IMR-90 (cell line): ENCODE measurements around the gene REPS1. TPM values are rescaled to one million over a fixed set of nuclear protein-coding genes. Genes with fewer than 3 reads are reported as not detected.

Experiments
- ATAC-seq: fragments of 200-7000 bp; cut with Tn5 transposase; 2 replicates; pipeline ENCODE4 v1.9.1; 2020; ENCODE audit warnings: low read depth, mild to moderate bottlenecking, moderate library complexity
- BruUV-seq: library from RNA; stranded (reverse); fragments of 400-500 nt; replicated peaks from 2 replicates; lab custom pipeline; 2021; lab: Mats Ljungman, UMichigan
- CTCF ChIA-PET: fragments of 300-600 bp; formaldehyde crosslinking; extraction: SDS; loops from one replicate; lab custom pipeline; 2021; ENCODE audit warnings: antibody characterized with exemption; lab: Yijun Ruan, JAX
- POLR2A ChIA-PET: fragments of 300-600 bp; sonication (Branson Sonifier 250); formaldehyde crosslinking; loops from one replicate; lab custom pipeline; 2022; ENCODE audit warnings: antibody characterized with exemption; ENCODE audit not compliant: unreplicated experiment; lab: Charles Lee
- DNase-seq: peaks from one replicate; pipeline ENCODE4 v3.0.0; 2013
- H2AFZ ChIP-seq: replicated peaks from 2 replicates; pipeline ENCODE3; 2013; ENCODE audit warnings: low read length, mild to moderate bottlenecking; ENCODE audit not compliant: poor library complexity
- H2AK5ac ChIP-seq: 2 replicates; pipeline ENCODE4 v1.6.1; 2013; ENCODE audit warnings: low read depth, low read length, inconsistent platforms
- H2AK9ac ChIP-seq: replicated peaks from 2 replicates; pipeline ENCODE3; 2013; ENCODE audit warnings: mild to moderate bottlenecking, low read depth, low read length, moderate library complexity; ENCODE audit not compliant: poor library complexity
- H2BK120ac ChIP-seq: 2 replicates; pipeline ENCODE4 v1.6.1; 2013; ENCODE audit warnings: low read depth, low read length, inconsistent platforms
- H2BK15ac ChIP-seq: 3 replicates; pipeline ENCODE4 v1.6.1; 2013; ENCODE audit warnings: low read depth, low read length, inconsistent platforms
- H2BK20ac ChIP-seq: 2 replicates; pipeline ENCODE4 v1.6.1; 2013; ENCODE audit warnings: low read depth, mild to moderate bottlenecking, inconsistent platforms, low read length, moderate library complexity
- H2BK5ac ChIP-seq: 2 replicates; pipeline ENCODE4 v1.6.1; 2013; ENCODE audit warnings: mild to moderate bottlenecking, low read depth, low read length, inconsistent platforms; ENCODE audit not compliant: poor library complexity, severe bottlenecking
- H3K14ac ChIP-seq: replicated peaks from 2 replicates; pipeline ENCODE4 v1.6.1; 2013; ENCODE audit warnings: low read depth, low read length, inconsistent platforms
- H3K18ac ChIP-seq: 2 replicates; pipeline ENCODE4 v1.6.1; 2013; ENCODE audit warnings: low read depth, low read length, control low read depth
- H3K23ac ChIP-seq: 2 replicates; pipeline ENCODE4 v1.6.1; 2013; ENCODE audit warnings: low read depth, low read length, inconsistent platforms
- H3K27ac ChIP-seq: 2 replicates; pipeline ENCODE4 v1.5.1; 2013; ENCODE audit warnings: mild to moderate bottlenecking, control low read depth, low read length; ENCODE audit not compliant: insufficient read depth
- H3K27me3 ChIP-seq: 2 replicates; pipeline ENCODE4 v1.6.1; 2013; ENCODE audit warnings: low read length; ENCODE audit not compliant: control insufficient read depth, insufficient read depth
- H3K36me3 ChIP-seq: 2 replicates; pipeline ENCODE4 v1.6.1; 2013; ENCODE audit warnings: low read length, mixed read lengths; ENCODE audit not compliant: control insufficient read depth, insufficient read depth
- H3K4ac ChIP-seq: 2 replicates; pipeline ENCODE4 v1.6.1; 2013; ENCODE audit warnings: low read depth, low read length, inconsistent platforms
- H3K4me1 ChIP-seq: 2 replicates; pipeline ENCODE4 v1.6.1; 2013; ENCODE audit warnings: low read length, mixed read lengths; ENCODE audit not compliant: control insufficient read depth, insufficient read depth
- H3K4me2 ChIP-seq: 2 replicates; pipeline ENCODE4 v1.6.1; 2013; ENCODE audit warnings: low read depth, mild to moderate bottlenecking, control low read depth, low read length, moderate library complexity
- H3K4me3 ChIP-seq: 2 replicates; pipeline ENCODE4 v1.5.1; 2013; ENCODE audit warnings: low read depth, mild to moderate bottlenecking, control low read depth, low read length, moderate library complexity; ENCODE audit not compliant: insufficient read depth
- H3K56ac ChIP-seq: 2 replicates; pipeline ENCODE4 v1.6.1; 2013; ENCODE audit warnings: low read length, inconsistent platforms; ENCODE audit not compliant: insufficient read depth; ENCODE audit errors: extremely low read depth
- H3K79me1 ChIP-seq, 2 experiments: 2 replicates each; pipeline ENCODE4 v1.6.1; 2013; ENCODE audit warnings: low read length in 2 of 2, inconsistent platforms in 1 of 2, low read depth in 1 of 2
- H3K9ac ChIP-seq: 2 replicates; pipeline ENCODE4 v1.6.1; 2013; ENCODE audit warnings: low read depth, low read length, control low read depth
- H3K9me1 ChIP-seq: 2 replicates; pipeline ENCODE4 v1.6.1; 2013; ENCODE audit warnings: low read length, inconsistent platforms; ENCODE audit not compliant: insufficient read depth
- H3K9me3 ChIP-seq: 2 replicates; pipeline ENCODE4 v1.6.1; 2013; ENCODE audit warnings: low read length; ENCODE audit not compliant: control insufficient read depth, insufficient read depth
- H4K20me1 ChIP-seq: 2 replicates; pipeline ENCODE4 v1.6.1; 2013; ENCODE audit warnings: low read length, inconsistent platforms; ENCODE audit not compliant: insufficient read depth
- H4K5ac ChIP-seq: 2 replicates; pipeline ENCODE4 v1.6.1; 2013; ENCODE audit warnings: mild to moderate bottlenecking, low read depth, low read length, control low read depth
- H4K8ac ChIP-seq, 2 experiments: 2 replicates each; pipeline ENCODE4 v1.6.1; 2013; ENCODE audit warnings: low read depth in 2 of 2, low read length in 2 of 2, control low read depth in 1 of 2, inconsistent platforms in 1 of 2
- H4K91ac ChIP-seq: 2 replicates; pipeline ENCODE4 v1.6.1; 2013; ENCODE audit warnings: low read depth, low read length, inconsistent platforms; ENCODE audit not compliant: insufficient read depth
- CEBPB ChIP-seq: IDR thresholded peaks from 2 replicates; pipeline ENCODE4 v1.6.1; 2012; ENCODE audit warnings: low read depth, low read length, improper control_type of control experiment
- MAFK ChIP-seq: IDR thresholded peaks from 2 replicates; pipeline ENCODE4 v1.6.1; 2012; ENCODE audit warnings: low read depth, low read length, improper control_type of control experiment
- NFE2L2 ChIP-seq: fragments of 150-350 bp; IDR thresholded peaks from 2 replicates; pipeline ENCODE4 v1.6.1; 2016; ENCODE audit warnings: low read depth, mild to moderate bottlenecking, low read length
- WGBS, 2 experiments: methylation state at CpG; one replicate each; pipeline versions ENCODE4 v1.1.5 to v1.1.7; 2013; ENCODE audit warnings: missing lambda C conversion rate in 2 of 2; ENCODE audit not compliant: insufficient read length in 1 of 2; ENCODE audit errors: extremely low coverage in 2 of 2; 5-methylcytosine and 5-hydroxymethylcytosine counted together
- dilution Hi-C: fragments of 300-500 bp; cut with HindIII; formaldehyde crosslinking; loops from one replicate; pipeline ENCODE4 v1.14.3; 2018; ENCODE audit warnings: low sequenced_read_pairs; ENCODE audit not compliant: unreplicated experiment
- in situ Hi-C: fragments of 300-500 bp; cut with MboI; formaldehyde crosslinking; loops from 3 replicates; pipeline ENCODE4 v1.14.3; 2019; ENCODE audit warnings: low sequenced_read_pairs, inconsistent platforms, mixed read lengths
- intact Hi-C: fragments of 100-400 bp; cut with micrococcal nuclease; formaldehyde crosslinking; loops from 2 replicates; pipeline ENCODE4 v1.10.0; 2022
- polyA plus RNA-seq, 3 experiments: library from polyadenylated mRNA; depleted of rRNA; stranded (reverse); fragments of >200 nt; gene quantifications; 2 replicates each; pipeline ENCODE4 v1.2.3, GENCODE V29; 2012; ENCODE audit warnings: low replicate concordance in 1 of 3
- total RNA-seq: library from RNA; depleted of rRNA; stranded (reverse); fragments of >200 nt; gene quantifications from 2 replicates; pipeline ENCODE4 v1.2.3, GENCODE V29; 2012

REPS1 gene
- total and polyA plus RNA-seq, 2 of the 4 experiments (the other 2 are of a cell fraction): 21.9 to 24.2 TPM

- Histone ChIP-seq H3K79me1 (no peaks in the 10 kb centered on the region), H2BK120ac (no peak overlapping the region), H3K9me1 (no peaks in the 10 kb centered on the region), H2AK9ac (no peak overlapping the region), H3K56ac (no peak overlapping the region), H3K4me3 (no peak overlapping the region), H4K91ac (no peak overlapping the region), H2BK15ac (no peak overlapping the region), H3K14ac (no peak overlapping the region), H3K36me3 (no peaks in the 10 kb centered on the region), H4K8ac (no peak overlapping the region), H3K18ac (no peak overlapping the region), H4K5ac (no peak overlapping the region), H4K20me1 (no peaks in the 10 kb centered on the region), H3K9ac (no peak overlapping the region), H3K23ac (no peak overlapping the region), H2AK5ac (no peak overlapping the region), H3K4ac (no peak overlapping the region), H2BK20ac (no peak overlapping the region), H3K27me3 (no peaks in the 10 kb centered on the region; the same call in none of the 2 replicates), H2BK5ac (no peak overlapping the region), H3K4me2 (no peak overlapping the region), H3K27ac (no peak overlapping the region), H2AFZ (no peak overlapping the region), H3K9me3 (no peaks in the 10 kb centered on the region), H3K4me1 (no peaks in the 10 kb centered on the region)
- TF ChIP-seq NFE2L2: no peak
- no peak for TF ChIP-seq MAFK
- no peak for TF ChIP-seq CEBPB
- ChIA-PET CTCF (no interaction called here), POLR2A (no interaction called here)
- DNase-seq (no peak), ATAC-seq (no peak)
- dilution Hi-C loops (no loop called here), in situ Hi-C loops (no loop called here), intact Hi-C loops (no loop called here)
- BruUV-seq: no TSS peak
- 60% methylated on average over 1 of the region's 9 CpGs; no CpG with 5 or more reads in 1 of the 2 experiments for WGBS, 2 experiments
Observed at GRCh38 chr6:138863321-138863720, 124.7 kb downstream of the REPS1 start.
